Nephron (organoid): ENCODE results near the gene KANSL2.
"Not testable (repeated sequence)": the region's sequence is repeated elsewhere in the genome, so short reads cannot be mapped to it uniquely, and the experiment has no call there.

Source experiments
- H3K27ac Mint-ChIP-seq, 3 experiments: 2 replicates each; pipeline ENCODE4 v1.8.0; 2020; ENCODE audit warnings: mixed read lengths in 3 of 3, mild to moderate bottlenecking in 2 of 3, moderate library complexity in 1 of 3
- H3K27me3 Mint-ChIP-seq: 2 replicates; pipeline ENCODE4 v1.8.0; 2021; ENCODE audit warnings: low read depth, mild to moderate bottlenecking, moderate library complexity, mixed read lengths
- H3K36me3 Mint-ChIP-seq: 2 replicates; pipeline ENCODE4 v1.8.0; 2020; ENCODE audit warnings: low read depth, mixed read lengths
- H3K4me1 Mint-ChIP-seq: 2 replicates; pipeline ENCODE4 v1.8.0; 2020; ENCODE audit warnings: mixed read lengths
- H3K4me3 Mint-ChIP-seq, 3 experiments: 2 replicates each; pipeline ENCODE4 v1.8.0; 2020; ENCODE audit warnings: mild to moderate bottlenecking in 3 of 3, mixed read lengths in 3 of 3, moderate library complexity in 2 of 3
- H3K9me3 Mint-ChIP-seq: 2 replicates; pipeline ENCODE4 v1.8.0; 2020; ENCODE audit warnings: mixed read lengths
- TF ChIP-seq, protein P1 (sequence below), 3 experiments: fragments of 200-600 bp; sonication (generic); IDR thresholded peaks; one replicate each; pipeline ENCODE4 v1.5.0; 2021; ENCODE audit warnings: antibody characterized with exemption in 3 of 3; ENCODE audit not compliant: unreplicated experiment in 3 of 3

Gene KANSL2

DNA sequence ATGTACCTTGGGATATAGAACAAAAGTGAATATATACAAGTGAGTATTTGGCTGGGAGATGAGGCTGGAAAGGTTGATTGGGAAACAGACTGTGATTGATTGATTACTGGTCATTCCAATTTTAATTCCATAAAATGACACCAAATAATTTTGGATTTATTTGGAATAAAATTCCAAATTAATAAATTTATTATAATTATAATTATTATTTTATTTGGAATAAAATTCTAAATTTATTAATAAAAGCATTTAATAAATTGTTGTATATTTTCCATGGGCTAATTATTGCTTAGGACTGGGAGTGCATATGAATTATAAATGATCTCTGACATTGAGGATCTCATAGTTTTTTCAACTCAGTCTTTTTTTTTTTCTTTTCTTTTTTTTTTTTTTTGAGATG, 51.7 kb downstream of the KANSL2 start:
- no peak overlapping the region for H3K4me3 Mint-ChIP-seq
- H3K4me1 Mint-ChIP-seq: no peaks in the 10 kb centered on the region
- H3K9me3 Mint-ChIP-seq: no peaks in the 10 kb centered on the region
- TF ChIP-seq, protein P1, sequence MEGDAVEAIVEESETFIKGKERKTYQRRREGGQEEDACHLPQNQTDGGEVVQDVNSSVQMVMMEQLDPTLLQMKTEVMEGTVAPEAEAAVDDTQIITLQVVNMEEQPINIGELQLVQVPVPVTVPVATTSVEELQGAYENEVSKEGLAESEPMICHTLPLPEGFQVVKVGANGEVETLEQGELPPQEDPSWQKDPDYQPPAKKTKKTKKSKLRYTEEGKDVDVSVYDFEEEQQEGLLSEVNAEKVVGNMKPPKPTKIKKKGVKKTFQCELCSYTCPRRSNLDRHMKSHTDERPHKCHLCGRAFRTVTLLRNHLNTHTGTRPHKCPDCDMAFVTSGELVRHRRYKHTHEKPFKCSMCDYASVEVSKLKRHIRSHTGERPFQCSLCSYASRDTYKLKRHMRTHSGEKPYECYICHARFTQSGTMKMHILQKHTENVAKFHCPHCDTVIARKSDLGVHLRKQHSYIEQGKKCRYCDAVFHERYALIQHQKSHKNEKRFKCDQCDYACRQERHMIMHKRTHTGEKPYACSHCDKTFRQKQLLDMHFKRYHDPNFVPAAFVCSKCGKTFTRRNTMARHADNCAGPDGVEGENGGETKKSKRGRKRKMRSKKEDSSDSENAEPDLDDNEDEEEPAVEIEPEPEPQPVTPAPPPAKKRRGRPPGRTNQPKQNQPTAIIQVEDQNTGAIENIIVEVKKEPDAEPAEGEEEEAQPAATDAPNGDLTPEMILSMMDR (IDR thresholded peaks at IDR 0.05; ENCODE audit: unreplicated experiment in 3 of 3): no peak
- no peak overlapping the region for H3K27ac Mint-ChIP-seq
- no peaks in the 10 kb centered on the region for H3K36me3 Mint-ChIP-seq
- H3K27me3 Mint-ChIP-seq: peaks cover 4% of the 10 kb centered on the region

DNA sequence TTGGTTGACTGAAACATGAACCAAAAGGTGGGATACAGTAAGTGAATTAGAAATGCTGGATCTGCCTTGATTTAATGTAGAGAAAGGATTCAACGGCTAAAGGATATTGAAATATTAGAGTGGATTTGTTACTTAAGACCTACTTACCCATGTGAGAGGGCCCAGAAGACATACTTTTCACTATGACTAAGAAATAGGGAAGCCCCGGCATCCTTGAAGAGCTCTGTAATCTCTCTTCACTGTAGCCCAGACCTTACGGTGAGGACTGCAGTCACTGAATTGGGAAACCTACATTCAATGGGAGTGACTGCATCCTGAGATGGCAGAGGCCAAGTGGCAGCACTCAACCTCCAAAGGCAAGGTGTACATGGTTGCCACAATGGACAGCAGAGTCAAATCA, 52.5 kb downstream of the KANSL2 start:
- H3K4me3 Mint-ChIP-seq: no peak overlapping the region
- H3K36me3 Mint-ChIP-seq: no peaks in the 10 kb centered on the region
- no peak overlapping the region for H3K27ac Mint-ChIP-seq
- peaks cover 4% of the 10 kb centered on the region for H3K27me3 Mint-ChIP-seq
- no peaks in the 10 kb centered on the region for H3K4me1 Mint-ChIP-seq
- TF ChIP-seq, protein P1 (IDR thresholded peaks at IDR 0.05; ENCODE audit: unreplicated experiment in 3 of 3): no peak
- H3K9me3 Mint-ChIP-seq: no peaks in the 10 kb centered on the region

DNA sequence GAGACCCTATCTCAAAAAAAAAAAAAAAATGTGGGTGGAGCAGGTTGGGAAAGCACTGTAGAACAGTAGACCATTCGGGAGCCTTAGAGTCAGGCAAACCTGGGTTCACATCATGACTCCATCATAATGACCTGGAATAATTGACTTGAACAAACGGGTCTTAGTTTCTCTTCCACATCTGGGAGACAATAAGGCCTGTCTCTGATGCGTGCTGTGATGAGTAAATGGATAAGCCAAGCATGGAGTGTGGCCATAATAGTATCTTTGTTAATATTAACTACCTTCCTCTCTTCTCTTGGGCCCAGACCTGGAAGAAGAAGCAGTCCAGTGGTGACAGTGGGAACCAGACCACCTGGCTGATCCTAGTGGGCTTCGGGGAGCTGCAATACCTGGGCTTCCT, 54.5 kb downstream of the KANSL2 start:
- Mint-ChIP-seq H3K27me3 (peaks cover 4% of the 10 kb centered on the region), H3K9me3 (no peaks in the 10 kb centered on the region), H3K27ac (no peak overlapping the region), H3K4me1 (no peaks in the 10 kb centered on the region), H3K4me3 (no peak overlapping the region), H3K36me3 (no peaks in the 10 kb centered on the region)
- TF ChIP-seq, protein P1 (IDR thresholded peaks at IDR 0.05; ENCODE audit: unreplicated experiment in 3 of 3): no peak

DNA sequence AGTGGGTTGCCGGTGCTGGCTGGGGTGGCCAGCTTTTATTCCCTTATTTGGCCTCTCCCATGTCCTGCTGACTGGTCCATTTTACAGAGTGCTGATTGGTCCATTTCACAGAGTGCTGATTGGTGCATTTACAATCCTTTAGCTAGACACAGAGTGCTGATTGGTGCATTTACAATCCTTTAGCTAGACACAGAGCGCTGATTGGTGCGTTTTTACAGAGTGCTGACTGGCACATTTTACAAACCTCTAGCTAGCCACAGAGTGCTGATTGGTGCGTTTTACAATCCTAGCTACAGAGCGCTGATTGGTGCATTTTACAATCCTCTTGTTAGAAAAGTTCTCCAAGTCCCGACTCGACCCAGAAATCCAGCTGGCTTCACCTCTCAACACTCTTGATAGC, 59.0 kb downstream of the KANSL2 start:
- H3K36me3 Mint-ChIP-seq, H3K9me3 Mint-ChIP-seq, H3K27ac Mint-ChIP-seq, H3K4me1 Mint-ChIP-seq, H3K4me3 Mint-ChIP-seq: not testable (repeated sequence)
- peaks cover 15% of the 10 kb centered on the region for H3K27me3 Mint-ChIP-seq

DNA sequence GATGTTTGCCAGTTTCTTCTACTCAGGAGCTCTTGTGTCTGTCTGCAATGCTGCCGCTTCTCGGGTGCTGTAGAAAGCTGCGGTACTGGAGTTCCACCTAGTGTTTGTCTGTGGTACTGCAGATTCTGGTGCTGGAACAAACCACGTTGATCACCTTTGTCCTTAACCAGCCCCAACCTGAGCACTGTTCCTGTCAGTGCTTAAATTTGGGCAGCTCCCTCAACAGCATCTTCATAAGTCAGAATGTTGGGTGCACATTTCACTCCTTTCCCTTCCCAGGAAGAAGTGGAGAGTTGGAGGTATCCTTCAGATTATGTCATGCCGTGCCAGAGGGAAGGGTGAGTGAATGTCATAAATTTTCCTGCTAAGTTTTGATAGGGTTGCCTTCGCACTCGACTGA, 63.5 kb downstream of the KANSL2 start:
- TF ChIP-seq, protein P1 (IDR thresholded peaks at IDR 0.05; ENCODE audit: unreplicated experiment in 3 of 3): peak; percentile 93 to 97 (median 96)
- Mint-ChIP-seq H3K36me3 (no peaks in the 10 kb centered on the region), H3K27ac (no peak overlapping the region), H3K4me3 (no peak overlapping the region), H3K27me3 (peaks cover 11% of the 10 kb centered on the region), H3K4me1 (no peaks in the 10 kb centered on the region), H3K9me3 (peaks cover 13% of the 10 kb centered on the region)

DNA sequence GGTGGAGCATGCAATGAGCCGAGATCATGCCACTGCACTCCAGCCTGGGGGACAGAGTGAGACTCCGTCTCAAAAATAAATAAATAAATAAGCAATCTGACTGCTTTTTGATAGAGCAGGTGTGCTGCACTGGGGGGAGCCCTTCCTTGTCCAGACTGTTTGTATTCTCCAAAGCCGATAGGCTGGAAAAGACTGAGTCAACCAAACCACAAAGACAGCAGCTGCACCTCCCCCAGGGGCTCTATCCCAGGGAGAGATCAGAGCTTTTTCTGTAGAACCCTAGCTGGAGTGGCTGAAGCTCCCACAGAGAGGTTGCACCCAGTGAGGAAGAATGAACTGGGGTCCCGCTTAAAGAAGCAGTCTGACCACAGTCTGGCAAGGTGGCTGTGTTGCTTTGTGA, 66.4 kb downstream of the KANSL2 start:
- Mint-ChIP-seq H3K9me3 (peaks cover 28% of the 10 kb centered on the region), H3K4me3 (no peak overlapping the region), H3K4me1 (no peaks in the 10 kb centered on the region), H3K36me3 (no peaks in the 10 kb centered on the region), H3K27ac (no peak overlapping the region), H3K27me3 (peaks cover 7% of the 10 kb centered on the region)
- TF ChIP-seq, protein P1 (IDR thresholded peaks at IDR 0.05; ENCODE audit: unreplicated experiment in 3 of 3): no peak
